SU-DHL-6 (cell line): ENCODE measurements around the gene RNASE8.

Experiments used
- EZH2phosphoT487 ChIP-seq: fragments of 200-600 bp; sonication (generic), shearing (Covaris generic); conservative IDR thresholded peaks from 2 replicates; pipeline ENCODE4 v1.6.1; 2018; ENCODE audit warnings: mild to moderate bottlenecking, antibody characterized with exemption, low read length, moderate library complexity, mixed read lengths
- TF ChIP-seq, protein P1 (sequence below): fragments of 200-600 bp; sonication (generic); IDR thresholded peaks from one replicate; pipeline ENCODE4 v1.5.1; 2017; ENCODE audit warnings: antibody characterized with exemption, mild to moderate bottlenecking, low read length, moderate library complexity; ENCODE audit not compliant: insufficient read depth, poor library complexity, severe bottlenecking

DNA sequence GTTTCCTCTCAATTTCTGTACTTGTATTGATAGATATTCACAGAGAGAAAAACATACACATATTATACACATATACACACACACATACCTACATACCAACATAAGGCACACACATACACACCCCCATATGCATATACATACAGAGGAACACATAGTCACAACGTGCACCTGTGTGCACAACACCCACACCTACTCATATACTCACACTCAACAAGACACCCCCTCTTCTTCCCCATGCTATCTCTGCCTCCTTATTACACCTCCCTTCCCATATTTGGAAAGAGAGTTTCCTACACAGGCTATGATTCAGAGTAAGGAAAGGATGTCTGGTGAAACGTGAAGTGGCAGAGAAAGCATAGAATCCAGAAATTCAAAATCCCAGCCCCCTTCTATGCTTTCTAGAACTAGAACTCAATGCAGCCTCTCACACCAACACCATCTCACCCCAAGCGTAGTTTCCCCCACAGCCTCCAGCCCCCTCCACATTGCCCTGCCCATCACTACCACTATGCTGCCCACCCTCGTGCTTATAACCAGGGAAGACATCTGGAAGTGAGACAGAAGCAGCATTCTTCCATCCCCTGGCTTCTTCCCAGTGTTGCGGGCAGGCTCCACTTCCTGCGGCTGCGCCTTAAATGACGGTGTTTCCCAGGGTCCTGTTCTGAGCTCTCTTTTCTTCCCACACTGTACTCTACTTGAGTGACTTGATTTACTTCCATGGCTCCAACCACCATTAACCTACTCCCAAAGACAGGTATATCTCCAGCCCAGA lies 2.4 kb downstream of the RNASE8 start:
- TF ChIP-seq, protein P1, sequence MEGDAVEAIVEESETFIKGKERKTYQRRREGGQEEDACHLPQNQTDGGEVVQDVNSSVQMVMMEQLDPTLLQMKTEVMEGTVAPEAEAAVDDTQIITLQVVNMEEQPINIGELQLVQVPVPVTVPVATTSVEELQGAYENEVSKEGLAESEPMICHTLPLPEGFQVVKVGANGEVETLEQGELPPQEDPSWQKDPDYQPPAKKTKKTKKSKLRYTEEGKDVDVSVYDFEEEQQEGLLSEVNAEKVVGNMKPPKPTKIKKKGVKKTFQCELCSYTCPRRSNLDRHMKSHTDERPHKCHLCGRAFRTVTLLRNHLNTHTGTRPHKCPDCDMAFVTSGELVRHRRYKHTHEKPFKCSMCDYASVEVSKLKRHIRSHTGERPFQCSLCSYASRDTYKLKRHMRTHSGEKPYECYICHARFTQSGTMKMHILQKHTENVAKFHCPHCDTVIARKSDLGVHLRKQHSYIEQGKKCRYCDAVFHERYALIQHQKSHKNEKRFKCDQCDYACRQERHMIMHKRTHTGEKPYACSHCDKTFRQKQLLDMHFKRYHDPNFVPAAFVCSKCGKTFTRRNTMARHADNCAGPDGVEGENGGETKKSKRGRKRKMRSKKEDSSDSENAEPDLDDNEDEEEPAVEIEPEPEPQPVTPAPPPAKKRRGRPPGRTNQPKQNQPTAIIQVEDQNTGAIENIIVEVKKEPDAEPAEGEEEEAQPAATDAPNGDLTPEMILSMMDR: no peak
- TF ChIP-seq EZH2phosphoT487: no peak
